Neural progenitor cell (in vitro differentiated cells): ENCODE data around the gene CAMK2D.

ENCODE experiments used
- CTCF ChIP-seq: fragments of 200-600 bp; sonication (generic); IDR thresholded peaks from 2 replicates; pipeline ENCODE4 v1.5.1; 2017; ENCODE audit warnings: antibody characterized with exemption, mild to moderate bottlenecking
- EZH2 ChIP-seq: fragments of 200-600 bp; sonication (generic); IDR thresholded peaks from 2 replicates; pipeline ENCODE4 v1.6.1; 2017; ENCODE audit warnings: antibody characterized with exemption, mild to moderate bottlenecking, moderate library complexity

- no peak for TF ChIP-seq CTCF
- no peak for TF ChIP-seq EZH2
These were observed 184.4 kb downstream of the CAMK2D start for GRCh38 chr4:113576947-113577678.
